LNCAP (cell line): ENCODE measurements around the gene GRAP2.

Experiments used
- TF ChIP-seq, protein P1 (sequence below): fragments of 450-650 bp; IDR thresholded peaks from 2 replicates; pipeline ENCODE4 v1.5.1; 2017; ENCODE audit warnings: mild to moderate bottlenecking

Gene GRAP2

DNA sequence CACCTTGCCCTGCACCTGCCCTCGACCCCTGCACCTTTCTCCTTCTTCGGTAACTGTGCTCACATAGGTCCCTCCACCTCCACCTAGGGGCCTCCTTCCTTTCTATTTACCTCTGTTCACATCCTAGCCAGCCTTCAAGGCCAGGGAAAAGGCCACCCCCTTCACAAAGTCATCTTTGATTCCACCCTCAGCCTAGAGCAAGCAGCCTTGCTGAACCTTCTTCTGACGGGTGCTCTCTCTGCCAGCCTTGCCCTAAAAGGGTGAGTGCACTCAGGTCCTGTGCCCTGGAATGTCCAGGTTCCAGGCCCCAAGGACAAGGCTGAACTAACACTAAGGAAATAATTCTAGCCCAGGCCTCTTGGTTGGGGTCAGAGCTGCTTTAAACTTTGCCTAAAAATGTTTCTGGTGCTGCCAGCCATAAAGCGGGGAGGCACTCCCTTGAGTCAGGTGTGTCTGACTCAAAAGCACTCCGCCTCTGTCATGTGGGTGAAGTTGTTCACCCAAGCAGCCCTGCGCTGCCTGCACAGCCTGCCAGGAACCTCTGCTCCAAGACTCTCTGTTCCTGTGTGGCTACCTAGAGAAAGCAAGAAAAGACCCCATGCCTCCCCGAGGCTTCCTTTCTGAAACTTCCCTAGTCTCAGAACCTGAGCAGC lies 84.6 kb downstream of the GRAP2 start:
- TF ChIP-seq, protein P1, sequence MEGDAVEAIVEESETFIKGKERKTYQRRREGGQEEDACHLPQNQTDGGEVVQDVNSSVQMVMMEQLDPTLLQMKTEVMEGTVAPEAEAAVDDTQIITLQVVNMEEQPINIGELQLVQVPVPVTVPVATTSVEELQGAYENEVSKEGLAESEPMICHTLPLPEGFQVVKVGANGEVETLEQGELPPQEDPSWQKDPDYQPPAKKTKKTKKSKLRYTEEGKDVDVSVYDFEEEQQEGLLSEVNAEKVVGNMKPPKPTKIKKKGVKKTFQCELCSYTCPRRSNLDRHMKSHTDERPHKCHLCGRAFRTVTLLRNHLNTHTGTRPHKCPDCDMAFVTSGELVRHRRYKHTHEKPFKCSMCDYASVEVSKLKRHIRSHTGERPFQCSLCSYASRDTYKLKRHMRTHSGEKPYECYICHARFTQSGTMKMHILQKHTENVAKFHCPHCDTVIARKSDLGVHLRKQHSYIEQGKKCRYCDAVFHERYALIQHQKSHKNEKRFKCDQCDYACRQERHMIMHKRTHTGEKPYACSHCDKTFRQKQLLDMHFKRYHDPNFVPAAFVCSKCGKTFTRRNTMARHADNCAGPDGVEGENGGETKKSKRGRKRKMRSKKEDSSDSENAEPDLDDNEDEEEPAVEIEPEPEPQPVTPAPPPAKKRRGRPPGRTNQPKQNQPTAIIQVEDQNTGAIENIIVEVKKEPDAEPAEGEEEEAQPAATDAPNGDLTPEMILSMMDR = no peak

DNA sequence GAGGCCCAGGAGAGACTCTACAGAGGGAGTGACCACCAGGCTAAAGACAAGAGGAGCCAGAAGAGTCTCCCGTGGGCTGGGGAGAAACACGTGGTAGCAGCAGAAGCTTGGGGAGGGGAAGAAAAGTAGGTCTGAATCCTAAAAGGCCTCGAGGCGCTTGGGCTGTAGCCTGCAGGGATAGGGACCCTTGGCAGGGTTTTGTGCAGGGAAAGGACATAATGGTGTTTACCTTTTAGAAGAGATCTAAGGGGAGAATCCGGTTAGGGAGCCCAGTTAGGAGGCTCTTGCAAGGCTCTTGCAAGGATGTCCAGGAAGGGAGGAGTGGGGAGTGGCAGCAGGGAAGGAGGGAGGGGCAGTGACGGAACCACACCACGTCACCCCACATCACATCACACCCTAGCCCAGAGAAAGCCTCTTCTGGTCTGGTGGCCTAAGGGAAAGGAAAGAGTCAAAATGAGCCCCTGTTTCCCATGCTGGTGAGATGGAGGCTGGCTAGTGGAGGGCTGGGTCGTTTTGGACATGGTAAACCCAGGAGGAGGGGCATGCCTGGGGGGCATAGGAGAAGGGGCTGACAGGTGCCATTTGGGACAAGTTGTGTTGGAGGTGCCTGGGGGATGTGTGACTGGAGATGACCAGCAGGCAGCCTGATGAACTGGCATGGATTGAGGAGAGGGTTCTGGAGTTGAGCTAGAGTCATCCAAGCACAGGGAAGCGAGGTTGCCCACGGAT lies 87.7 kb downstream of the GRAP2 start:
- TF ChIP-seq, protein P1 = no peak

DNA sequence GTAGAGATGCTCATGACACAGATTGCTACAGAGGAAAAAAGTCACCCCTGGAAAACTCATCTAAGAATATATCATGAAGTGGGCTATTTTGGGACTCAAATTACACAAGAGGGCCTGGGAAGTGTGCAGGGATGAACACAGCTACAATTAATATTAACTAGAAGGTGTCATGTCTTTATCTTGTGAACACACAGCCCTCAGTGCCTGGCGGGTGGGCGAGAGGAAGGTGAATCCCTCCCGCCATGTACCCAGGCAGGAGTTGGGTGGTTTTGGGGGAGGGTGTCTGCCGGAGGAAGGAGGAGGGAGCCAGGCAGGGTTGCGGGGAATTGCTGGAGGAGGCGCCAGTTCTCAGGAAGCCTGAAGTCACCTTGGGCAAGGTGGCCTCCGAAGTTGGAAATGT lies 88.7 kb downstream of the GRAP2 start:
- TF ChIP-seq, protein P1 = no peak

DNA sequence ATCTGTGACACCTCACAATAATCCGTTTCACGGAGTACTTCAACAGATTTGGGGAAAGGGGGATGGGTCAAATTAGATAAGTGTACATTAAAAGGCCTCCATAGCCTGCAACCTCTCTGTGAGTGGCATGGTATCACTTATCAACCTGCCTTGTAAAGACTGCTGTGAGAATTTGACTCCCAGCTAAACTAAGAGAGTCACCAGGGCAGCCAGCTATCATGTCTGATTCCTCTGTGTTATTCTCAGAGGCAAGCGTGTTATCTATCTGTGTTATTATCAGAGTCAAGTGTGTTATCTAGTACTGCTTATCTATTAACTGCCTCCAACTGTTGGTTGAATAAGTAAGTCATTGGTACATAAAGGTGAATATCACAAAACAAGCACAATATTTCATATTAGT lies 89.8 kb downstream of the GRAP2 start:
- TF ChIP-seq, protein P1 = no peak

DNA sequence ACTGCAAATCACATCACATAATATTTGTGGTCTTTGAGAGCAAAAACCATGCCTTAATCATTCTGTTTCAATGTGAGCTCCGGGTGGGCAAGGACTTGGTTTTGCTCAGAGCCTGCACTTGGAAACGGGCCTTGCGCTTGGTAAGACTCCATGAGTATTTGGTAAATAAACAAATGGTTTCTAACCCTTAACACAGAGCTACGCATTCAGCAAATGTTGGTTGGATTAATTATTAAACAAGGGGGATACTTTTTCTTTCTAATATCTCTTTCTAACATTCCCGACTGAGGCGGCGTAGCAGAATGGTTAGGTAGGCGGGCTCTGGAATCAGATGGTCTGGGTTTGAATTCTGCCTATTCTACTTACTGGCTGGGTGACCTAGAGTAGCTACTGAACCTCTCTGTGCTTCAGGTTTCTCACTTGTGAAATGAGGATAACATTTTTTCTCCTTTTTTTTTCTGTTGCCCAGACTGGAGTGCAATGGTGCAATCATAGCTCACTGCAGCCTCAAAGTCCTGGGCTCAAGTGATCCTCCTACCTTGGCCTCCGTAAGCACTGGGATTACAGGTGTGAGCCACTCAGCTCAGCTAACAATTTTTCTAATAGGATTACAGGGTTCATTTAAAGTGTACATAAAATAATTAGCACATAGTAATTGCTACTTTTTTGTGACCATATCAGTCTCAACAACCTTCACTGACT lies 90.4 kb downstream of the GRAP2 start:
- TF ChIP-seq, protein P1 = no peak

DNA sequence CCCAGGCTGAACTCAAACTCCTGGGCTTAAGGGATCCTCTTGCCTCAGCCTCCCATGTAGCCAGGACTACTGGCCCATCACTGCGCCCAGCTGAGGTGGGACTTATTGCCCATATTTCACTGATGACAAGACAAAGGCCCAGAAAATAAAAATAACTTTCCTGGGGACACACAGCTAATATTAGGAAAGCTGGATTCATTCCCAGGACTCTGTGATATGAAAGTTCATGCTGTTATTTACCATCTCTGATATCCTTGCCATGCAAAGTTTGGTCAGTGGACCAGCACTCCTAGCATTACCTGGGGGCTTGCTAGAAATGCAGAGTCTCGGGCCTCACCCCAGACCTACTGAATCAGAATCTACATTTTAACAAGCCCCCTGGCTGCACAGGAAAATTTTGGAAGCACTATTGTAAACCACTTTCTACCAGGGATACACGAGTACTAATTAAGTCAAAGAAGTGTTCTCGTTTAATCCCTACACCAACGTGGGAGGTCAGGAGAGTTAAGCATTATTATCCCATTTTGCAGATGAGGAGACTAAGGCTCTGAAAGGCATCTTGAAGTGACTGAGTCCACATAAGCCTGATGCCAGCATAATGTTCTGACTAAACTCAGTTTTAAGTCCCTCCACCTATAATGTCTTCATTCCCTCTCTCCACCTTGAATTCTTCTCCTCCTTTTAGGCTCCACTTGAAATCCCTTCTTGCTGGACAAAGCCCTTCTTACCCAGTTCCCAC lies 91.4 kb downstream of the GRAP2 start:
- TF ChIP-seq, protein P1 = no peak

DNA sequence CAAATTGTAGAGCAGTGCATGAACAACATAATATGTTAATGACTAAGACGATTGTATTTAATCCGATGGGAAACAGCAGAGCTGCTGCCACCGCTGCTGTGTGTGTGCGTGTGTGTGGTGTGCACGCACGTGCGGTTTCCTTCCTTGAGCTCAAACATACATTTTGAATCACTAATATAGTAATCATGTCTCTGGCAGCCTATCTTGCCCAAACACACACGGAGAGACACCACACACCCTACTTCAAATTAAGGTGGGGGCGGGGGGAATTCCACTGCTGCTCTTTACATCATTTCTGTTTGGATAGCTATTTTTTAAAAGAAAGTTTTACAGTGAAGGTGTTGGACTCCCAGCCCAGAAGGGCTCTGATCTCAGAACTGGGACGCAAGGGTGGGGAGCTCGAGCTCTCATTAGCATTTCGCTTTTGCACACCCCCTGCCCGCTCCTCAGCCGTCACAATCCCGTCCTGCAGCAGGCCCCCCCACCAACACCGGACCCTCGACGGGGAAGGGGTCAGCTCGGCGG lies 93.2 kb downstream of the GRAP2 start:
- TF ChIP-seq, protein P1 = no peak
